HepG2 (cell line): ENCODE results near the gene ENDOD1. TPM values are rescaled to one million over a fixed set of nuclear protein-coding genes. Genes with fewer than 3 reads are reported as not detected.
A peak's percentile ranks its signal among the peaks of the same experiment; 100 is the strongest.

Source experiments
- ATM ChIP-seq: fragments of 450-650 bp; IDR thresholded peaks from 2 replicates; pipeline ENCODE4 v1.7.1; 2017; ENCODE audit warnings: mild to moderate bottlenecking, borderline replicate concordance
- BCL6 ChIP-seq: IDR thresholded peaks from 2 replicates; pipeline ENCODE4 v1.6.1; 2016; ENCODE audit warnings: missing genetic modification reagents, missing compliant biosample characterization
- MYC ChIP-seq: sonication (generic); formaldehyde crosslinking; IDR thresholded peaks from 2 replicates; pipeline ENCODE4 v1.9.0; 2021; ENCODE audit warnings: missing genetic modification reagents, borderline replicate concordance
- PHF21A ChIP-seq: sonication (generic); formaldehyde crosslinking; IDR thresholded peaks from 2 replicates; pipeline ENCODE4 v1.5.0; 2020; ENCODE audit warnings: mild to moderate bottlenecking, missing genetic modification reagents
- SALL1 ChIP-seq: sonication (generic); formaldehyde crosslinking; IDR thresholded peaks from 2 replicates; pipeline ENCODE4 v1.8.0; 2022; ENCODE audit warnings: mild to moderate bottlenecking, missing genetic modification reagents
- SCMH1 ChIP-seq: sonication (generic); formaldehyde crosslinking; IDR thresholded peaks from 2 replicates; pipeline ENCODE4 v1.9.0; 2021; ENCODE audit warnings: missing genetic modification reagents, mild to moderate bottlenecking, borderline replicate concordance
- XRCC5 ChIP-seq: fragments of 200-400 bp; formaldehyde crosslinking; optimal IDR thresholded peaks from 2 replicates; pipeline ENCODE3; 2017; ENCODE audit warnings: mild to moderate bottlenecking, low read length
- ZBTB7B ChIP-seq: sonication (generic); formaldehyde crosslinking; IDR thresholded peaks from 2 replicates; pipeline ENCODE4 v1.4.0; 2020; ENCODE audit warnings: missing genetic modification reagents
- ZNF564 ChIP-seq: sonication (generic); formaldehyde crosslinking; IDR thresholded peaks from 2 replicates; pipeline ENCODE4 v1.8.1; 2023; ENCODE audit warnings: mild to moderate bottlenecking, missing genetic modification reagents
- polyA plus RNA-seq, 8 experiments: library from polyadenylated mRNA; depleted of rRNA in 3 of 8; stranded (reverse) in 7 of 8; unstranded in 1 of 8; fragments of >200 nt; fragmentation: Illumina TruSeq in 4 of 8; extraction: Trizol in 4 of 8; gene quantifications; 2 replicates each; pipeline versions ENCODE4 v1.2.1 to v1.2.3, GENCODE V29; 2011 to 2016; ENCODE audit warnings: low read depth in 4 of 8, missing spikeins in 1 of 8, mixed read lengths in 1 of 8; ENCODE audit not compliant: insufficient read depth in 1 of 8
- total RNA-seq, 5 experiments: library from RNA; depleted of rRNA; stranded (reverse); fragments of >200 nt; fragmentation: Illumina TruSeq; extraction: Trizol; gene quantifications; 2 replicates each; pipeline ENCODE4 v1.2.3, GENCODE V29; 2016; ENCODE audit warnings: low read depth in 1 of 5
- TF ChIP-seq, protein P1 (sequence below): sonication (generic); formaldehyde crosslinking; IDR thresholded peaks from 2 replicates; pipeline ENCODE4 v1.4.0; 2020; ENCODE audit warnings: mild to moderate bottlenecking, missing genetic modification reagents
- TF ChIP-seq, protein P2 (sequence below): sonication (generic); formaldehyde crosslinking; IDR thresholded peaks from 2 replicates; pipeline ENCODE4 v1.8.1; 2022; ENCODE audit warnings: low read depth, mild to moderate bottlenecking, missing genetic modification reagents
- TF ChIP-seq, protein P3 (sequence below): sonication (generic); formaldehyde crosslinking; IDR thresholded peaks from 2 replicates; pipeline ENCODE4 v1.4.0; 2020; ENCODE audit warnings: low read depth, mild to moderate bottlenecking, missing genetic modification reagents
- TF ChIP-seq, protein P4 (sequence below): IDR thresholded peaks from 2 replicates; pipeline ENCODE4 v1.6.1; 2016; ENCODE audit warnings: low read depth, missing genetic modification reagents, missing compliant biosample characterization
- TF ChIP-seq, protein P5 (sequence below): sonication (generic); formaldehyde crosslinking; IDR thresholded peaks from 2 replicates; pipeline ENCODE4 v1.4.0; 2020; ENCODE audit warnings: missing genetic modification reagents
- TF ChIP-seq, protein P6 (sequence below): sonication (generic); formaldehyde crosslinking; IDR thresholded peaks from 2 replicates; pipeline ENCODE4 v1.9.0; 2021; ENCODE audit warnings: missing genetic modification reagents, borderline replicate concordance

ENDOD1 gene
- total and polyA plus RNA-seq, 2 of the 13 experiments (the other 11 are each of a cell fraction or from before 2014, with no cell fraction given) = 2.0 to 6.8 TPM

DNA sequence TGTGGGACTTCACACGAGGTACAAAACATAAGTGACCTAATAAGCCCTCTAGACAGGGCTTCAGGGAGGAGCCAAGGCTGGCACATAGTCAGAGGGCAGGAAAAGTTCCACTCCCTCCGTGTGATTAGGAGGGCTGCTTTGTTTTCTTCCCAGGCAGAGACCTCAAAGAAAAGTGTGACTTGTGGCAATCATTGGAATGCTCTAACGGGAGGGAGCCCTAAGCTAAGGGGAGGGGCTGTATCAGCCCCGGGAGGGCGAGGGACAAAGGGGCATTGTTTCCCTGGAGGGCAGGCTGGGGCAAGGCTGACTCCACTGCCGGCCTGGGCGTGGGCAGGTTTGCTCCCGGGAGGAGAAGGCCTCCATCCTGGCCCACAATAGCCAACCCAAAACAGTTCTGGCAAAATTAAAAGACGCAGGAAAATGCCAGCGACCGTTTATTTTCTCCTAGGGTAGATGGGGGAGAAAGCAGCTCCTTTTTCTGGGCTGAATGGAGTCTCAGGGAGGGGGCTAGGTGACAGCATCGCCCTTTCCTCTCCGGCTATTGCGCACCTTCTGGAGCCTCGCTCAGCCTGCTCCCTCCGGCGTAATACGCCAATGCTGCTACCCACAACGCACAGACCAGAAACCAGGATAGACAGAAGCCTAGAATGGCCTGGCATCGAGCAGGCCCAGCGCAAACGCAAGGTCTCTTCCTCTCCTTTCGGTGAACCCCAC lies 60.2 kb downstream of the ENDOD1 start (continued):
- TF ChIP-seq, protein P1, sequence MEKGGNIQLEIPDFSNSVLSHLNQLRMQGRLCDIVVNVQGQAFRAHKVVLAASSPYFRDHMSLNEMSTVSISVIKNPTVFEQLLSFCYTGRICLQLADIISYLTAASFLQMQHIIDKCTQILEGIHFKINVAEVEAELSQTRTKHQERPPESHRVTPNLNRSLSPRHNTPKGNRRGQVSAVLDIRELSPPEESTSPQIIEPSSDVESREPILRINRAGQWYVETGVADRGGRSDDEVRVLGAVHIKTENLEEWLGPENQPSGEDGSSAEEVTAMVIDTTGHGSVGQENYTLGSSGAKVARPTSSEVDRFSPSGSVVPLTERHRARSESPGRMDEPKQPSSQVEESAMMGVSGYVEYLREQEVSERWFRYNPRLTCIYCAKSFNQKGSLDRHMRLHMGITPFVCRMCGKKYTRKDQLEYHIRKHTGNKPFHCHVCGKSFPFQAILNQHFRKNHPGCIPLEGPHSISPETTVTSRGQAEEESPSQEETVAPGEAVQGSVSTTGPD = no peak
- TF ChIP-seq SCMH1 = no peak
- TF ChIP-seq, protein P2, sequence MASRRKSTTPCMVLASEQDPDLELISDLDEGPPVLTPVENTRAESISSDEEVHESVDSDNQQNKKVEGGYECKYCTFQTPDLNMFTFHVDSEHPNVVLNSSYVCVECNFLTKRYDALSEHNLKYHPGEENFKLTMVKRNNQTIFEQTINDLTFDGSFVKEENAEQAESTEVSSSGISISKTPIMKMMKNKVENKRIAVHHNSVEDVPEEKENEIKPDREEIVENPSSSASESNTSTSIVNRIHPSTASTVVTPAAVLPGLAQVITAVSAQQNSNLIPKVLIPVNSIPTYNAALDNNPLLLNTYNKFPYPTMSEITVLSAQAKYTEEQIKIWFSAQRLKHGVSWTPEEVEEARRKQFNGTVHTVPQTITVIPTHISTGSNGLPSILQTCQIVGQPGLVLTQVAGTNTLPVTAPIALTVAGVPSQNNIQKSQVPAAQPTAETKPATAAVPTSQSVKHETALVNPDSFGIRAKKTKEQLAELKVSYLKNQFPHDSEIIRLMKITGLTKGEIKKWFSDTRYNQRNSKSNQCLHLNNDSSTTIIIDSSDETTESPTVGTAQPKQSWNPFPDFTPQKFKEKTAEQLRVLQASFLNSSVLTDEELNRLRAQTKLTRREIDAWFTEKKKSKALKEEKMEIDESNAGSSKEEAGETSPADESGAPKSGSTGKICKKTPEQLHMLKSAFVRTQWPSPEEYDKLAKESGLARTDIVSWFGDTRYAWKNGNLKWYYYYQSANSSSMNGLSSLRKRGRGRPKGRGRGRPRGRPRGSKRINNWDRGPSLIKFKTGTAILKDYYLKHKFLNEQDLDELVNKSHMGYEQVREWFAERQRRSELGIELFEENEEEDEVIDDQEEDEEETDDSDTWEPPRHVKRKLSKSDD (CRISPR knock-in tag) = no peak
- TF ChIP-seq ATM = no peak
- peak; percentile 55 for TF ChIP-seq BCL6 (CRISPR knock-in tag)
- TF ChIP-seq ZBTB7B (CRISPR knock-in tag) = peak; percentile 59; the same call in 1 of the 2 replicates
- TF ChIP-seq, protein P3, sequence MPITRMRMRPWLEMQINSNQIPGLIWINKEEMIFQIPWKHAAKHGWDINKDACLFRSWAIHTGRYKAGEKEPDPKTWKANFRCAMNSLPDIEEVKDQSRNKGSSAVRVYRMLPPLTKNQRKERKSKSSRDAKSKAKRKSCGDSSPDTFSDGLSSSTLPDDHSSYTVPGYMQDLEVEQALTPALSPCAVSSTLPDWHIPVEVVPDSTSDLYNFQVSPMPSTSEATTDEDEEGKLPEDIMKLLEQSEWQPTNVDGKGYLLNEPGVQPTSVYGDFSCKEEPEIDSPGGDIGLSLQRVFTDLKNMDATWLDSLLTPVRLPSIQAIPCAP (CRISPR knock-in tag) = no peak
- TF ChIP-seq, protein P4, sequence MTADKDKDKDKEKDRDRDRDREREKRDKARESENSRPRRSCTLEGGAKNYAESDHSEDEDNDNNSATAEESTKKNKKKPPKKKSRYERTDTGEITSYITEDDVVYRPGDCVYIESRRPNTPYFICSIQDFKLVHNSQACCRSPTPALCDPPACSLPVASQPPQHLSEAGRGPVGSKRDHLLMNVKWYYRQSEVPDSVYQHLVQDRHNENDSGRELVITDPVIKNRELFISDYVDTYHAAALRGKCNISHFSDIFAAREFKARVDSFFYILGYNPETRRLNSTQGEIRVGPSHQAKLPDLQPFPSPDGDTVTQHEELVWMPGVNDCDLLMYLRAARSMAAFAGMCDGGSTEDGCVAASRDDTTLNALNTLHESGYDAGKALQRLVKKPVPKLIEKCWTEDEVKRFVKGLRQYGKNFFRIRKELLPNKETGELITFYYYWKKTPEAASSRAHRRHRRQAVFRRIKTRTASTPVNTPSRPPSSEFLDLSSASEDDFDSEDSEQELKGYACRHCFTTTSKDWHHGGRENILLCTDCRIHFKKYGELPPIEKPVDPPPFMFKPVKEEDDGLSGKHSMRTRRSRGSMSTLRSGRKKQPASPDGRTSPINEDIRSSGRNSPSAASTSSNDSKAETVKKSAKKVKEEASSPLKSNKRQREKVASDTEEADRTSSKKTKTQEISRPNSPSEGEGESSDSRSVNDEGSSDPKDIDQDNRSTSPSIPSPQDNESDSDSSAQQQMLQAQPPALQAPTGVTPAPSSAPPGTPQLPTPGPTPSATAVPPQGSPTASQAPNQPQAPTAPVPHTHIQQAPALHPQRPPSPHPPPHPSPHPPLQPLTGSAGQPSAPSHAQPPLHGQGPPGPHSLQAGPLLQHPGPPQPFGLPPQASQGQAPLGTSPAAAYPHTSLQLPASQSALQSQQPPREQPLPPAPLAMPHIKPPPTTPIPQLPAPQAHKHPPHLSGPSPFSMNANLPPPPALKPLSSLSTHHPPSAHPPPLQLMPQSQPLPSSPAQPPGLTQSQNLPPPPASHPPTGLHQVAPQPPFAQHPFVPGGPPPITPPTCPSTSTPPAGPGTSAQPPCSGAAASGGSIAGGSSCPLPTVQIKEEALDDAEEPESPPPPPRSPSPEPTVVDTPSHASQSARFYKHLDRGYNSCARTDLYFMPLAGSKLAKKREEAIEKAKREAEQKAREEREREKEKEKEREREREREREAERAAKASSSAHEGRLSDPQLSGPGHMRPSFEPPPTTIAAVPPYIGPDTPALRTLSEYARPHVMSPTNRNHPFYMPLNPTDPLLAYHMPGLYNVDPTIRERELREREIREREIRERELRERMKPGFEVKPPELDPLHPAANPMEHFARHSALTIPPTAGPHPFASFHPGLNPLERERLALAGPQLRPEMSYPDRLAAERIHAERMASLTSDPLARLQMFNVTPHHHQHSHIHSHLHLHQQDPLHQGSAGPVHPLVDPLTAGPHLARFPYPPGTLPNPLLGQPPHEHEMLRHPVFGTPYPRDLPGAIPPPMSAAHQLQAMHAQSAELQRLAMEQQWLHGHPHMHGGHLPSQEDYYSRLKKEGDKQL = no peak
- TF ChIP-seq PHF21A = peak; percentile 59
- TF ChIP-seq XRCC5 = peak; percentile 78
- peak; percentile 50; the same call in 1 of the 2 replicates for TF ChIP-seq SALL1 (CRISPR knock-in tag)
- 0 out of 2 replicates have a peak, but pooled peaks have one; percentile 16 for TF ChIP-seq MYC (CRISPR knock-in tag)
- TF ChIP-seq, protein P5, sequence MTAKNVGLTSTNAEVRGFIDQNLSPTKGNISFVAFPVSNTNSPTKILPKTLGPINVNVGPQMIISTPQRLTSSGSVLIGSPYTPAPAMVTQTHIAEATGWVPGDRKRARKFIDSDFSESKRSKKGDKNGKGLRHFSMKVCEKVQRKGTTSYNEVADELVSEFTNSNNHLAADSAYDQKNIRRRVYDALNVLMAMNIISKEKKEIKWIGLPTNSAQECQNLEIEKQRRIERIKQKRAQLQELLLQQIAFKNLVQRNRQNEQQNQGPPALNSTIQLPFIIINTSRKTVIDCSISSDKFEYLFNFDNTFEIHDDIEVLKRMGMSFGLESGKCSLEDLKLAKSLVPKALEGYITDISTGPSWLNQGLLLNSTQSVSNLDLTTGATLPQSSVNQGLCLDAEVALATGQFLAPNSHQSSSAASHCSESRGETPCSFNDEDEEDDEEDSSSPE = no peak
- TF ChIP-seq, protein P6, sequence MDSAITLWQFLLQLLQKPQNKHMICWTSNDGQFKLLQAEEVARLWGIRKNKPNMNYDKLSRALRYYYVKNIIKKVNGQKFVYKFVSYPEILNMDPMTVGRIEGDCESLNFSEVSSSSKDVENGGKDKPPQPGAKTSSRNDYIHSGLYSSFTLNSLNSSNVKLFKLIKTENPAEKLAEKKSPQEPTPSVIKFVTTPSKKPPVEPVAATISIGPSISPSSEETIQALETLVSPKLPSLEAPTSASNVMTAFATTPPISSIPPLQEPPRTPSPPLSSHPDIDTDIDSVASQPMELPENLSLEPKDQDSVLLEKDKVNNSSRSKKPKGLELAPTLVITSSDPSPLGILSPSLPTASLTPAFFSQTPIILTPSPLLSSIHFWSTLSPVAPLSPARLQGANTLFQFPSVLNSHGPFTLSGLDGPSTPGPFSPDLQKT (CRISPR knock-in tag) = no peak
- TF ChIP-seq ZNF564 (CRISPR knock-in tag) = 0 out of 2 replicates have a peak, but pooled peaks have one; percentile 35
